ENCODE measurements around the gene PGD.
"Not testable (repeated sequence)": the region's sequence is repeated elsewhere in the genome, so short reads cannot be mapped to it uniquely, and the experiment has no call there.

PGD gene

GRCh38 chr1:10437052-10437451 lies 38.2 kb downstream of the PGD start:
- DNase-seq (ENCODE audit: low read depth in 2 of 2): no peak

GRCh38 chr1:10438677-10439163 lies 39.9 kb downstream of the PGD start:
- DNase-seq (ENCODE audit: low read depth in 2 of 2): no peak

GRCh38 chr1:10440305-10440704 lies 41.4 kb downstream of the PGD start:
- no peak for DNase-seq (ENCODE audit: low read depth in 2 of 2)

- DNase-seq (ENCODE audit: low read depth in 2 of 2): no peak
Measured at GRCh38 chr1:10440794-10441193, 41.9 kb downstream of the PGD start.

GRCh38 chr1:10444248-10444647 lies 45.4 kb downstream of the PGD start:
- no peak for DNase-seq (ENCODE audit: low read depth in 2 of 2)

GRCh38 chr1:10444795-10445397 lies 46.0 kb downstream of the PGD start:
- DNase-seq (ENCODE audit: low read depth in 2 of 2): no peak

- DNase-seq (ENCODE audit: low read depth in 2 of 2): no peak
Measured at GRCh38 chr1:10446790-10447422, 48.0 kb downstream of the PGD start.

GRCh38 chr1:10449751-10450150 lies 50.9 kb downstream of the PGD start, which contains the start of gene CORT:
Gene CORT, plus strand, starts transcription at chr1:10450031. Its CDS starts 193 bp downstream, at chr1:10450224.
- DNase-seq (ENCODE audit: low read depth in 2 of 2): no peak

GRCh38 chr1:10450156-10450814 lies 51.4 kb downstream of the PGD start:
- no peak for DNase-seq (ENCODE audit: low read depth in 2 of 2)

- no peak for DNase-seq (ENCODE audit: low read depth in 2 of 2)
Measured at GRCh38 chr1:10450836-10451235, 52.0 kb downstream of the PGD start.

GRCh38 chr1:10451287-10451686 lies 52.4 kb downstream of the PGD start:
- DNase-seq (ENCODE audit: low read depth in 2 of 2): no peak

- DNase-seq (ENCODE audit: low read depth in 2 of 2): no peak
Measured at GRCh38 chr1:10456048-10456447, 57.2 kb downstream of the PGD start.

- DNase-seq (ENCODE audit: low read depth in 2 of 2): no peak
Measured at GRCh38 chr1:10456661-10457060, 57.8 kb downstream of the PGD start.

GRCh38 chr1:10457462-10457861 lies 58.6 kb downstream of the PGD start:
- not testable (repeated sequence) for DNase-seq (ENCODE audit: low read depth in 2 of 2)

GRCh38 chr1:10457875-10458274 lies 59.0 kb downstream of the PGD start:
- DNase-seq (ENCODE audit: low read depth in 2 of 2): no peak

- DNase-seq (ENCODE audit: low read depth in 2 of 2): no peak
Measured at GRCh38 chr1:10459184-10459583, 60.3 kb downstream of the PGD start.

GRCh38 chr1:10467078-10467477 lies 68.2 kb downstream of the PGD start:
- DNase-seq (ENCODE audit: low read depth in 2 of 2): no peak

- DNase-seq (ENCODE audit: low read depth in 2 of 2): no peak
Measured at GRCh38 chr1:10470043-10470442, 71.2 kb downstream of the PGD start.
